H9 (cell line): ENCODE data around the gene ZNF775. TPM values are rescaled to one million over a fixed set of nuclear protein-coding genes. Genes with fewer than 3 reads are reported as not detected.
A peak's percentile ranks its signal among the peaks of the same experiment; 100 is the strongest.

Experiments used
- DNase-seq: peaks from one replicate; pipeline ENCODE4 v3.0.0-alpha.2; 2017
- H2AFZ ChIP-seq: one replicate; pipeline ENCODE4 v1.6.1; 2013; ENCODE audit warnings: mild to moderate bottlenecking, low read length, control low read depth, moderate library complexity
- H2AK5ac ChIP-seq: 2 replicates; pipeline ENCODE4 v1.6.1; 2013; ENCODE audit warnings: low read length, control low read depth, mixed read lengths; ENCODE audit not compliant: insufficient read length
- H2BK120ac ChIP-seq: one replicate; pipeline ENCODE4 v1.6.1; 2013; ENCODE audit warnings: low read depth, mild to moderate bottlenecking, low read length, control low read depth, inconsistent platforms; ENCODE audit not compliant: poor library complexity, severe bottlenecking
- H2BK12ac ChIP-seq: 2 replicates; pipeline ENCODE4 v1.6.1; 2013; ENCODE audit warnings: low read length, control low read depth, mixed read lengths, low read depth; ENCODE audit not compliant: insufficient read length
- H2BK15ac ChIP-seq: 2 replicates; pipeline ENCODE4 v1.6.1; 2013; ENCODE audit warnings: low read depth, low read length, control low read depth
- H2BK20ac ChIP-seq: one replicate; pipeline ENCODE4 v1.6.1; 2013; ENCODE audit warnings: low read depth, mild to moderate bottlenecking, low read length, control low read depth, inconsistent platforms; ENCODE audit not compliant: poor library complexity, severe bottlenecking
- H2BK5ac ChIP-seq: 2 replicates; pipeline ENCODE4 v1.6.1; 2013; ENCODE audit warnings: low read length, control low read depth, mixed read lengths; ENCODE audit not compliant: insufficient read length
- H3K14ac ChIP-seq: 2 replicates; pipeline ENCODE4 v1.6.1; 2013; ENCODE audit warnings: low read length, control low read depth; ENCODE audit not compliant: insufficient read depth
- H3K18ac ChIP-seq: 2 replicates; pipeline ENCODE4 v1.6.1; 2013; ENCODE audit warnings: low read depth, mild to moderate bottlenecking, mixed read lengths, low read length, control low read depth; ENCODE audit not compliant: insufficient read length
- H3K23ac ChIP-seq: 2 replicates; pipeline ENCODE4 v1.6.1; 2013; ENCODE audit warnings: low read length, control low read depth, mixed read lengths, low read depth; ENCODE audit not compliant: insufficient read length
- H3K23me2 ChIP-seq: 2 replicates; pipeline ENCODE4 v1.6.1; 2013; ENCODE audit warnings: low read depth, mild to moderate bottlenecking, mixed read lengths, low read length, control low read depth; ENCODE audit not compliant: insufficient read length, poor library complexity, severe bottlenecking
- H3K27ac ChIP-seq: 2 replicates; pipeline ENCODE4 v1.5.1; 2013; ENCODE audit warnings: low read length, control low read depth, mixed read lengths, low read depth; ENCODE audit not compliant: insufficient read length
- H3K27me3 ChIP-seq: 2 replicates; pipeline ENCODE4 v1.6.1; 2013; ENCODE audit warnings: low read length, control low read depth, inconsistent platforms; ENCODE audit not compliant: insufficient read depth
- H3K4ac ChIP-seq: 2 replicates; pipeline ENCODE4 v1.6.1; 2013; ENCODE audit warnings: low read depth, mild to moderate bottlenecking, control low read depth, inconsistent platforms, low read length, moderate library complexity
- H3K4me1 ChIP-seq: 2 replicates; pipeline ENCODE4 v1.6.1; 2013; ENCODE audit warnings: low read length, control low read depth, inconsistent platforms; ENCODE audit not compliant: insufficient read depth
- H3K4me2 ChIP-seq: 2 replicates; pipeline ENCODE4 v1.6.1; 2013; ENCODE audit warnings: low read length, control low read depth, mixed read lengths; ENCODE audit not compliant: insufficient read length, insufficient read depth
- H3K56ac ChIP-seq: 2 replicates; pipeline ENCODE4 v1.6.1; 2013; ENCODE audit warnings: low read depth, mild to moderate bottlenecking, mixed read lengths, low read length, control low read depth; ENCODE audit not compliant: insufficient read length
- H3K79me1 ChIP-seq: 2 replicates; pipeline ENCODE4 v1.6.1; 2013; ENCODE audit warnings: low read depth, mild to moderate bottlenecking, moderate library complexity, low read length, control low read depth, inconsistent platforms; ENCODE audit not compliant: insufficient read depth, poor library complexity, severe bottlenecking
- H3K79me2 ChIP-seq: 2 replicates; pipeline ENCODE4 v1.6.1; 2013; ENCODE audit warnings: low read length, control low read depth, inconsistent platforms; ENCODE audit not compliant: insufficient read depth
- H3K9ac ChIP-seq: 2 replicates; pipeline ENCODE4 v1.6.1; 2013; ENCODE audit warnings: low read length, control low read depth, mixed read lengths; ENCODE audit not compliant: insufficient read length; ENCODE audit errors: extremely low read depth
- H3K9me3 ChIP-seq: one replicate; pipeline ENCODE4 v1.6.1; 2013; ENCODE audit warnings: low read depth, low read length, inconsistent platforms; ENCODE audit not compliant: control insufficient read depth
- H3T11ph ChIP-seq: one replicate; pipeline ENCODE4 v1.6.1; 2013; ENCODE audit warnings: mild to moderate bottlenecking, low read length, control low read depth, inconsistent platforms
- H4K20me1 ChIP-seq: one replicate; pipeline ENCODE4 v1.6.1; 2013; ENCODE audit not compliant: control insufficient read depth, insufficient read length, insufficient read depth
- H4K5ac ChIP-seq: 2 replicates; pipeline ENCODE4 v1.6.1; 2013; ENCODE audit warnings: low read depth, mild to moderate bottlenecking, mixed read lengths, low read length, control low read depth; ENCODE audit not compliant: insufficient read length
- H4K8ac ChIP-seq: replicated peaks from 2 replicates; pipeline ENCODE4 v1.6.1; 2013; ENCODE audit warnings: low read length, control low read depth, mixed read lengths, low read depth; ENCODE audit not compliant: insufficient read length
- H4K91ac ChIP-seq: 2 replicates; pipeline ENCODE4 v1.6.1; 2013; ENCODE audit warnings: low read depth, mild to moderate bottlenecking, moderate library complexity, mixed read lengths, low read length, control low read depth; ENCODE audit not compliant: insufficient read length
- H3K27ac Mint-ChIP-seq, 3 experiments: 2 replicates in 2 of 3; 3 replicates in 1 of 3; pipeline ENCODE4 v1.8.0; 2020 to 2021; ENCODE audit warnings: mixed read lengths in 3 of 3, mild to moderate bottlenecking in 1 of 3, moderate library complexity in 1 of 3
- H3K27me3 Mint-ChIP-seq: 2 replicates; pipeline ENCODE4 v1.8.0; 2021; ENCODE audit warnings: low read depth, mild to moderate bottlenecking, moderate library complexity, mixed read lengths
- H3K36me3 Mint-ChIP-seq, 3 experiments: 2 replicates in 2 of 3; 3 replicates in 1 of 3; pipeline ENCODE4 v1.8.0; 2020 to 2021; ENCODE audit warnings: low read depth in 3 of 3, mixed read lengths in 3 of 3; ENCODE audit not compliant: insufficient read depth in 1 of 3
- H3K4me1 Mint-ChIP-seq, 2 experiments: 2 replicates each; pipeline ENCODE4 v1.8.0; 2020; ENCODE audit warnings: mixed read lengths in 2 of 2
- H3K4me3 Mint-ChIP-seq, 2 experiments: 2 replicates in 1 of 2; 3 replicates in 1 of 2; pipeline ENCODE4 v1.8.0; 2020 to 2021; ENCODE audit warnings: mild to moderate bottlenecking in 2 of 2, mixed read lengths in 2 of 2, moderate library complexity in 1 of 2
- H3K9me3 Mint-ChIP-seq, 2 experiments: 2 replicates in 1 of 2; 3 replicates in 1 of 2; pipeline ENCODE4 v1.8.0; 2020; ENCODE audit warnings: mild to moderate bottlenecking in 2 of 2, mixed read lengths in 2 of 2, moderate library complexity in 1 of 2
- CTCF ChIP-seq: fragments of 200-600 bp; sonication (generic); conservative IDR thresholded peaks from 3 replicates; pipeline ENCODE4 v1.8.0; 2021; ENCODE audit warnings: antibody characterized with exemption, mild to moderate bottlenecking
- WGBS: extraction: QIAGEN DNeasy Blood & Tissue Kit; methylation state at CpG from one replicate; pipeline ENCODE4 v1.1.7; 2013; ENCODE audit warnings: missing lambda C conversion rate, low lambda C conversion rate, mixed read lengths; ENCODE audit not compliant: insufficient read length; ENCODE audit errors: extremely low coverage; 5-methylcytosine and 5-hydroxymethylcytosine counted together
- total RNA-seq: library from RNA; stranded (reverse); gene quantifications from 2 replicates; pipeline ENCODE4 v1.2.1, GENCODE V29; 2021

The ZNF775 gene
- total RNA-seq, 1 experiment from 2014 or later = 10.5 TPM

- Histone ChIP-seq H4K20me1 (no peaks in the 10 kb centered on the region), H4K91ac (no peak overlapping the region), H2BK20ac (no peak overlapping the region), H2BK120ac (no peak overlapping the region), H3K18ac (no peak overlapping the region), H3K56ac (no peak overlapping the region), H3K79me2 (no peaks in the 10 kb centered on the region), H3K9ac (no peak overlapping the region), H3T11ph (no peak overlapping the region), H3K14ac (no peak overlapping the region; the same call in 1 of the 2 replicates), H2BK15ac (no peak overlapping the region), H3K4ac (no peak overlapping the region), H3K23me2 (no peaks in the 10 kb centered on the region), H4K5ac (no peak overlapping the region), H2AFZ (no peak overlapping the region), H3K27ac (no peak overlapping the region), H2BK5ac (no peak overlapping the region), H3K23ac (no peak overlapping the region), H4K8ac (no peak overlapping the region), H3K4me2 (no peak overlapping the region), H3K4me1 (peaks cover 2% of the 10 kb centered on the region; the same call in 1 of the 2 replicates), H2AK5ac (no peak overlapping the region), H3K27me3 (no peaks in the 10 kb centered on the region), H3K79me1 (no peaks in the 10 kb centered on the region), H3K9me3 (no peaks in the 10 kb centered on the region), H2BK12ac (no peak overlapping the region)
- H3K36me3 Mint-ChIP-seq = peaks cover 37 to 60% (median 39%) of the 10 kb centered on the region in 3 experiments
- H3K27ac Mint-ChIP-seq = peak overlapping the region in 1 of 3 experiments; percentile 66; a peak in 2 of 7 replicates
- peak; percentile 73 for DNase-seq
- peak; percentile 60 for TF ChIP-seq CTCF
- H3K27me3 Mint-ChIP-seq = no peaks in the 10 kb centered on the region
- no peaks in the 10 kb centered on the region for H3K9me3 Mint-ChIP-seq
- H3K4me1 Mint-ChIP-seq = peaks cover 48 to 59% of the 10 kb centered on the region in 2 experiments
- no peak overlapping the region for H3K4me3 Mint-ChIP-seq
- WGBS = no CpG with 5 or more reads among the region's 20 CpGs
These were observed 9.8 kb downstream of the ZNF775 start for GRCh38 chr7:150388709-150389531.
